ENCODE data around the gene HOXA1.

- TF ChIP-seq POLR2A (IDR thresholded peaks at IDR 0.05), result no peak
- TF ChIP-seq CTCF (IDR thresholded peaks at IDR 0.05), result no peak
Measured at GRCh38 chr7:27101957-27102580, 6.3 kb upstream of the HOXA1 start.

Data from breast epithelium (tissue), 3 donors.